ENCODE results near the gene PHTF1. TPM values are rescaled to one million over a fixed set of nuclear protein-coding genes. Genes with fewer than 3 reads are reported as not detected.

PHTF1 gene
- total RNA-seq, 4 donors from 2014 or later = 3.6 to 9.5 (median 5.9) TPM

DNA sequence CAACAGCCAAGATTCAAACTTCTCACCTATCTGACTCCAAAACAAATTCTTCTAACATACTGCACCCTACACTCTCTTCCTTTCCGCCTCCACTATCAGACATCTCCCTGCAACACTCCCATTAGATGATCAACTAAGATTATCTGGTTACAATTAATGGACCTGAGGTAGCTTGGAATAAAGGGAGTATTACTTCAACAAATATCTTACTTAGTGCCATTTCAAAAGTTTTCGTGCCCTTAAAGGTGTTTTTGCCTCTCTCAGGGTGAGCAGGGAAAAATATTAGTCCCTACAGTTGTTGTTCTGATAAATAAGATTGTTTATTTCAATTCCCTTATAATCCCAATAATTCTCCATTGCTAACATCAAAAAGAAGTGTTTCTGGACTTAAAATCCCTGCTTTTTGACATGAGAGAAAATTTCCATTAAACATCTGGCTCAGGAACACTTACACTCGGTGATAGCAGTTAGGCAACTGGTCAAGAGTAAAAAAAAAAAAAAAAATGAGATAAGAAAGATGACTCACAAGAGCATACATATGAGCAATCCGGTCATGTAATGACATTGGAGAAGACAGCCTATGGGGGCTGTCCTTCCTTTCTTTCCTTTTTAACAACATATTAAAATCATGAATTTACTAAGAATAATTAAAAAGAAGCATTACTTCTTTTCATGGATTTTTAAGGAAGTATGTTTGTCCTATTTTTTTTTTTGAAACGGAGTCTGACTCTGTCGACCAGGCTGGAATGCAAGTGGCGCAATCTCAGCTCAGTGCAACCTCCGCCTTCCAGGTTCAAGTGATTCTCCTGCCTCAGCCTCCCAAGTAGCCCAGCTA is 45.4 kb upstream of the PHTF1 start:
- Histone ChIP-seq H3K36me3 (no peaks in the 10 kb centered on the region), H3K4me1 (peaks cover 2 to 90% (median 19%) of the 10 kb centered on the region in 3 donors), H3K27ac (peak overlapping the region in 1 of 4 donors; percentile 38), H3K4me3 (no peak overlapping the region), H3K9me3 (no peaks in the 10 kb centered on the region), H3K27me3 (no peaks in the 10 kb centered on the region)
- 63 to 65% methylated on average over 8 of the region's 8 CpGs for WGBS, 2 donors
- DNase-seq = no peak
- intact Hi-C loops (cut with DNase I) = no loop called here
- TF ChIP-seq, protein P1, sequence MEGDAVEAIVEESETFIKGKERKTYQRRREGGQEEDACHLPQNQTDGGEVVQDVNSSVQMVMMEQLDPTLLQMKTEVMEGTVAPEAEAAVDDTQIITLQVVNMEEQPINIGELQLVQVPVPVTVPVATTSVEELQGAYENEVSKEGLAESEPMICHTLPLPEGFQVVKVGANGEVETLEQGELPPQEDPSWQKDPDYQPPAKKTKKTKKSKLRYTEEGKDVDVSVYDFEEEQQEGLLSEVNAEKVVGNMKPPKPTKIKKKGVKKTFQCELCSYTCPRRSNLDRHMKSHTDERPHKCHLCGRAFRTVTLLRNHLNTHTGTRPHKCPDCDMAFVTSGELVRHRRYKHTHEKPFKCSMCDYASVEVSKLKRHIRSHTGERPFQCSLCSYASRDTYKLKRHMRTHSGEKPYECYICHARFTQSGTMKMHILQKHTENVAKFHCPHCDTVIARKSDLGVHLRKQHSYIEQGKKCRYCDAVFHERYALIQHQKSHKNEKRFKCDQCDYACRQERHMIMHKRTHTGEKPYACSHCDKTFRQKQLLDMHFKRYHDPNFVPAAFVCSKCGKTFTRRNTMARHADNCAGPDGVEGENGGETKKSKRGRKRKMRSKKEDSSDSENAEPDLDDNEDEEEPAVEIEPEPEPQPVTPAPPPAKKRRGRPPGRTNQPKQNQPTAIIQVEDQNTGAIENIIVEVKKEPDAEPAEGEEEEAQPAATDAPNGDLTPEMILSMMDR (IDR thresholded peaks at IDR 0.05) = no peak
- no peak for TF ChIP-seq POLR2A (IDR thresholded peaks at IDR 0.05)

- no peak for DNase-seq
- peaks cover 2 to 77% (median 9%) of the 10 kb centered on the region in 3 donors for H3K4me1 ChIP-seq
- TF ChIP-seq, protein P1 (IDR thresholded peaks at IDR 0.05) = no peak
- TF ChIP-seq POLR2A (IDR thresholded peaks at IDR 0.05) = no peak
- H3K27me3 ChIP-seq = no peaks in the 10 kb centered on the region
- no peak overlapping the region for H3K27ac ChIP-seq
- H3K4me3 ChIP-seq = no peak overlapping the region
- H3K9me3 ChIP-seq = no peaks in the 10 kb centered on the region
- WGBS, 2 donors = 73 to 84% methylated on average over 3 of the region's 3 CpGs
- H3K36me3 ChIP-seq = peaks cover 0 to 5% (median 0%) of the 10 kb centered on the region in 3 donors
- intact Hi-C loops (cut with DNase I) = no loop called here
Observed at GRCh38 chr1:113802367-113803007, 43.2 kb upstream of the PHTF1 start.

DNA sequence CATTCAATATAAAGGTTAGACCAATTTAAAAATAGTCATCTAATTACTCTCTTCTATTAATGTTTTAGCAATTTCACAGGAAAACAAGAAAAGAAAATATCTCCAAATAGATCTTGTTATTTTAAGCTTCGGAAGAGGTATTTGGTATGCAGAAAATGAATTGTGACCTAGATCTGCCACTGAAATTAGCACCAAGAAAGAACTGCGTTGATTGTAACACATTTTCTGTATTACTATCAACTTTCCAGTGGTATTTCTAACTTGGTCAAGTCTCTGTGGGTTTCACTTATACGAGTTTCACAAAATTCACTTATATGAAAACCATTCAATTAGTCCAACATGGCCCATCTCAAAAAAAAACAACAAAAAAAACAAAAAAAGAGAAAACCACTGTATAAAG is 41.2 kb upstream of the PHTF1 start:
- Histone ChIP-seq H3K4me1 (peaks cover 2 to 59% (median 3%) of the 10 kb centered on the region in 3 donors), H3K27me3 (no peaks in the 10 kb centered on the region), H3K9me3 (no peaks in the 10 kb centered on the region), H3K36me3 (peaks cover 0 to 25% (median 0%) of the 10 kb centered on the region in 3 donors), H3K27ac (no peak overlapping the region), H3K4me3 (no peak overlapping the region)
- intact Hi-C loops (cut with DNase I) = no loop called here
- DNase-seq = no peak
- TF ChIP-seq, protein P1 (IDR thresholded peaks at IDR 0.05) = no peak
- no peak for TF ChIP-seq POLR2A (IDR thresholded peaks at IDR 0.05)
- WGBS, 2 donors = 71 to 84% methylated on average over 3 of the region's 3 CpGs

DNA sequence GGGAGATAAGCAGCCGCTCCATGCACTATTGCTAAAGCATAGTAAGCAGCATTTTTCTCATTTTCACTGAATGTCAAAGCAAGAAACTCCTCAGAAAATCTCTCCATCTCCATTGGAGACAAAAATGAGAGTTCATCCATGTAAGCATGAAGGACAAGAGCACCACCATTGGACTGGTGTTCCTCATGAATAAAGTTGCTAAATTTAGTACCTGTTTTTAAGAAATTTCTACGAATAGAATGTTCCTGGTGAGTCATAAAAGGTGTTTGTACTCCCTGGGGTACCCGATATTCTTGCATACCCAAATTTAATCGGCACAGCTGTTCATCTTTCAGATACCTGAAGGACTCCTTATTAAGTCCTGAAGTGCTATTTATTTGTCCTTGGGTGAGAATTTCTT is 38.2 kb upstream of the PHTF1 start:
- no peak for DNase-seq
- no peak overlapping the region for H3K4me3 ChIP-seq
- intact Hi-C loops (cut with DNase I) = no loop called here
- no peaks in the 10 kb centered on the region for H3K9me3 ChIP-seq
- H3K4me1 ChIP-seq = peaks cover 0 to 41% (median 0%) of the 10 kb centered on the region in 3 donors
- H3K36me3 ChIP-seq = peaks cover 0 to 54% (median 0%) of the 10 kb centered on the region in 3 donors
- no peaks in the 10 kb centered on the region for H3K27me3 ChIP-seq
- no peak for TF ChIP-seq POLR2A (IDR thresholded peaks at IDR 0.05)
- TF ChIP-seq, protein P1 (IDR thresholded peaks at IDR 0.05) = no peak
- WGBS, 2 donors = 78 to 82% methylated on average over 4 of the region's 4 CpGs
- H3K27ac ChIP-seq = no peak overlapping the region
